Suprapubic skin (tissue), 4 donors: Measurements from ENCODE around the gene OR13A1.

Experiments used
- CTCF ChIP-seq, 2 donors: fragments of 200-600 bp in 1 of 2; fragments of 450-650 bp in 1 of 2; sonication (generic) in 1 of 2; IDR thresholded peaks; one replicate each; pipeline ENCODE4 v1.5.1; 2016 to 2019; ENCODE audit warnings: antibody characterized with exemption in 2 of 2, mild to moderate bottlenecking in 1 of 2, moderate library complexity in 1 of 2
- POLR2A ChIP-seq, 2 donors: fragments of 450-650 bp; IDR thresholded peaks; one replicate each; pipeline ENCODE4 v1.6.1; 2017; ENCODE audit warnings: antibody characterized with exemption in 2 of 2, mild to moderate bottlenecking in 2 of 2, moderate library complexity in 2 of 2
- POLR2AphosphoS5 ChIP-seq, 3 donors: sonication (generic); formaldehyde crosslinking; IDR thresholded peaks; one replicate each; pipeline ENCODE4 v1.6.1; 2017; ENCODE audit warnings: antibody characterized with exemption in 3 of 3

DNA sequence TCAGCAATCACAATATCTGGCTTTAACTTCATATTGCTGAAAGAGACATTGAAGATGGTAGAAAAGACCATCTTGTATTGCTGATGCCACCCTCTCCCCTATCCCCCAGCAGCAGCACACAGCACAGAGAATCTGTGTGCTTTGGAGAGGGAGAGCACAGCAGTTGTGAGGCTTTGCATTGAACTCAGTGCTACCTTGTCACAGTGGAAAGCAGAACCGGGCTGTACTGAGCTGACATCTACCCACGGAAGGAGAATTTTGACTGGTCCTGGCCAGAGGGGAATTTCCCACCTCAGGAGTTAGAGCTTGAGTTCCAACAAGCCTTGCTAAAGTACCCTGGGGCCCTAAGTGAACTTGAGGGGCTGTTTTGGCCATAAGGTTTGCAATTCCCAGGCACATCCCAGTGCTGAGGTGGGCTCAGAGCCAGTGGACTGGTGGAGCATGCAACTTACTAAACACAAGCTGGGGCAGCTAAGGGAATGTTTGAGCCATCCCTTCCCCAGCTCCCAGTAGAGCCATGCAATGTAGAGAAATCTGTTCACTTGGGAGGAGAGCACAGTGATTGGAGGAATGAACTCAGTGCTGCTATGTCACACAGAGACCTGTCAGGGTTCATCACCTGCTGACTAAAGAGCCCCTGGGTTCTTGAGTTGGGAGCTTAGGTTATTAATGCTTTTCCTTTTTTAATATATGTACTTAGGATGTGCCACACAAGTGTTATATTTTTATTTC lies 62.1 kb downstream of the OR13A1 start:
- TF ChIP-seq CTCF (IDR thresholded peaks at IDR 0.05), result no peak
- no peak for TF ChIP-seq POLR2AphosphoS5 (IDR thresholded peaks at IDR 0.05)
- TF ChIP-seq POLR2A (IDR thresholded peaks at IDR 0.05), result no peak
